ENCODE results near the gene WASF2.

WASF2 gene

GRCh38 chr1:27358038-27358927 lies 131.7 kb downstream of the WASF2 start:
- WGBS, 2 donors (ENCODE audit: extremely low coverage in 2 of 2, insufficient read length in 2 of 2, insufficient replicate concordance in 1 of 2): no CpG with 5 or more reads among the region's 21 CpGs
- no peak overlapping the region for H2AFZ ChIP-seq (ENCODE audit: low read length)
- H2BK12ac ChIP-seq (ENCODE audit: low read length): peak overlapping the region; percentile 93
- no peaks in the 10 kb centered on the region for H3K79me1 ChIP-seq (ENCODE audit: low read depth, low read length)
- H3K27ac ChIP-seq (replicated peaks; ENCODE audit: low read length): no peak overlapping the region
- no peak overlapping the region for H2BK5ac ChIP-seq (ENCODE audit: low read length)
- peaks cover 3 to 13% of the 10 kb centered on the region in 2 donors for H3K4me1 ChIP-seq (ENCODE audit: control insufficient read depth in 2 of 2, insufficient read depth in 1 of 2, low read depth in 1 of 2, low read length in 2 of 2)
- H2AK5ac ChIP-seq (ENCODE audit: low read depth, low read length): peak overlapping the region; percentile 96
- no peak overlapping the region for H3K4ac ChIP-seq (ENCODE audit: low read length)
- DNase-seq (ENCODE audit: low spot score): no peak
- H2BK120ac ChIP-seq (ENCODE audit: low read depth, low read length): peak overlapping the region; percentile 48
- no peak overlapping the region for H3K4me2 ChIP-seq (ENCODE audit: insufficient read depth, low read length, poor library complexity, severe bottlenecking)
- no peaks in the 10 kb centered on the region for H3K9me3 ChIP-seq (replicated peaks in 1 of 2; ENCODE audit: control insufficient read depth in 2 of 2, insufficient read depth in 1 of 2, low read depth in 1 of 2, low read length in 2 of 2)
- peak overlapping the region; percentile 83 for H3K18ac ChIP-seq (ENCODE audit: low read length)
- peaks cover 3 to 73% of the 10 kb centered on the region in 2 donors for H3K36me3 ChIP-seq (replicated peaks in 1 of 2; ENCODE audit: control insufficient read depth in 2 of 2, insufficient read depth in 2 of 2, low read length in 2 of 2)
- peak overlapping the region; percentile 93 for H2BK15ac ChIP-seq (ENCODE audit: low read length)
- H3K27me3 ChIP-seq (ENCODE audit: control insufficient read depth in 3 of 3, insufficient read depth in 3 of 3, low read depth in 1 of 3, low read length in 3 of 3): peaks cover 0 to 43% (median 9%) of the 10 kb centered on the region in 3 experiments
- peak overlapping the region; percentile 92 for H3K23ac ChIP-seq (ENCODE audit: low read depth, low read length, poor library complexity)
- no peak overlapping the region for H3K4me3 ChIP-seq (ENCODE audit: low read length in 2 of 2)
- peak overlapping the region; percentile 50 for H3K14ac ChIP-seq (ENCODE audit: low read length)
- H4K91ac ChIP-seq (ENCODE audit: low read depth, low read length, poor library complexity): no peak overlapping the region
- no peak overlapping the region for H4K8ac ChIP-seq (ENCODE audit: low read depth, low read length)
- peak overlapping the region; percentile 82 for H3K9ac ChIP-seq (ENCODE audit: low read depth, low read length, poor library complexity)

GRCh38 chr1:27357281-27358037 lies 132.5 kb downstream of the WASF2 start:
- H4K91ac ChIP-seq (ENCODE audit: low read depth, low read length, poor library complexity): no peak overlapping the region
- peak overlapping the region; percentile 36 for H3K4me2 ChIP-seq (ENCODE audit: insufficient read depth, low read length, poor library complexity, severe bottlenecking)
- WGBS, 2 donors (ENCODE audit: extremely low coverage in 2 of 2, insufficient read length in 2 of 2, insufficient replicate concordance in 1 of 2): no CpG with 5 or more reads among the region's 40 CpGs
- H2AK5ac ChIP-seq (ENCODE audit: low read depth, low read length): peak overlapping the region; percentile 96
- H3K4me3 ChIP-seq (ENCODE audit: low read length in 2 of 2): no peak overlapping the region
- peaks cover 3 to 11% of the 10 kb centered on the region in 2 donors for H3K4me1 ChIP-seq (ENCODE audit: control insufficient read depth in 2 of 2, insufficient read depth in 1 of 2, low read depth in 1 of 2, low read length in 2 of 2)
- no peak overlapping the region for H3K14ac ChIP-seq (ENCODE audit: low read length)
- peak overlapping the region; percentile 93 for H2BK15ac ChIP-seq (ENCODE audit: low read length)
- no peaks in the 10 kb centered on the region for H3K9me3 ChIP-seq (replicated peaks in 1 of 2; ENCODE audit: control insufficient read depth in 2 of 2, insufficient read depth in 1 of 2, low read depth in 1 of 2, low read length in 2 of 2)
- H2BK120ac ChIP-seq (ENCODE audit: low read depth, low read length): no peak overlapping the region
- peaks cover 3 to 68% of the 10 kb centered on the region in 2 donors for H3K36me3 ChIP-seq (replicated peaks in 1 of 2; ENCODE audit: control insufficient read depth in 2 of 2, insufficient read depth in 2 of 2, low read length in 2 of 2)
- no peak overlapping the region for H2BK5ac ChIP-seq (ENCODE audit: low read length)
- H3K79me1 ChIP-seq (ENCODE audit: low read depth, low read length): no peaks in the 10 kb centered on the region
- peak overlapping the region; percentile 90 for H3K18ac ChIP-seq (ENCODE audit: low read length)
- peak overlapping the region; percentile 82 for H3K9ac ChIP-seq (ENCODE audit: low read depth, low read length, poor library complexity)
- no peak overlapping the region for H3K4ac ChIP-seq (ENCODE audit: low read length)
- H3K27ac ChIP-seq (replicated peaks; ENCODE audit: low read length): no peak overlapping the region
- H2AFZ ChIP-seq (ENCODE audit: low read length): peak overlapping the region; percentile 74
- H3K23ac ChIP-seq (ENCODE audit: low read depth, low read length, poor library complexity): peak overlapping the region; percentile 92
- DNase-seq (ENCODE audit: low spot score): peak; percentile 69
- H2BK12ac ChIP-seq (ENCODE audit: low read length): peak overlapping the region; percentile 93
- peak overlapping the region; percentile 70 for H4K8ac ChIP-seq (ENCODE audit: low read depth, low read length)
- H3K27me3 ChIP-seq (ENCODE audit: control insufficient read depth in 3 of 3, insufficient read depth in 3 of 3, low read depth in 1 of 3, low read length in 3 of 3): peaks cover 0 to 43% (median 9%) of the 10 kb centered on the region in 3 experiments

- peaks cover 3 to 61% of the 10 kb centered on the region in 2 donors for H3K36me3 ChIP-seq (replicated peaks in 1 of 2; ENCODE audit: control insufficient read depth in 2 of 2, insufficient read depth in 2 of 2, low read length in 2 of 2)
- no peak overlapping the region for H4K91ac ChIP-seq (ENCODE audit: low read depth, low read length, poor library complexity)
- H3K4ac ChIP-seq (ENCODE audit: low read length): no peak overlapping the region
- no CpG with 5 or more reads among the region's 37 CpGs for WGBS, 2 donors (ENCODE audit: extremely low coverage in 2 of 2, insufficient read length in 2 of 2, insufficient replicate concordance in 1 of 2)
- H2AFZ ChIP-seq (ENCODE audit: low read length): peak overlapping the region; percentile 74
- peak overlapping the region; percentile 60 for H2BK12ac ChIP-seq (ENCODE audit: low read length)
- no peak overlapping the region for H3K27ac ChIP-seq (replicated peaks; ENCODE audit: low read length)
- peak overlapping the region; percentile 75 for H3K23ac ChIP-seq (ENCODE audit: low read depth, low read length, poor library complexity)
- H3K4me1 ChIP-seq (ENCODE audit: control insufficient read depth in 2 of 2, insufficient read depth in 1 of 2, low read depth in 1 of 2, low read length in 2 of 2): peaks cover 3 to 13% of the 10 kb centered on the region in 2 donors
- no peak for DNase-seq (ENCODE audit: low spot score)
- H3K27me3 ChIP-seq (ENCODE audit: control insufficient read depth in 3 of 3, insufficient read depth in 3 of 3, low read depth in 1 of 3, low read length in 3 of 3): peaks cover 0 to 39% (median 9%) of the 10 kb centered on the region in 3 experiments
- no peak overlapping the region for H3K4me3 ChIP-seq (ENCODE audit: low read length in 2 of 2)
- no peaks in the 10 kb centered on the region for H3K9me3 ChIP-seq (replicated peaks in 1 of 2; ENCODE audit: control insufficient read depth in 2 of 2, insufficient read depth in 1 of 2, low read depth in 1 of 2, low read length in 2 of 2)
- peak overlapping the region; percentile 93 for H2AK5ac ChIP-seq (ENCODE audit: low read depth, low read length)
- peak overlapping the region; percentile 79 for H3K14ac ChIP-seq (ENCODE audit: low read length)
- H3K4me2 ChIP-seq (ENCODE audit: insufficient read depth, low read length, poor library complexity, severe bottlenecking): no peak overlapping the region
- H3K79me1 ChIP-seq (ENCODE audit: low read depth, low read length): no peaks in the 10 kb centered on the region
- peak overlapping the region; percentile 58 for H3K18ac ChIP-seq (ENCODE audit: low read length)
- no peak overlapping the region for H3K9ac ChIP-seq (ENCODE audit: low read depth, low read length, poor library complexity)
- peak overlapping the region; percentile 42 for H2BK15ac ChIP-seq (ENCODE audit: low read length)
- H2BK5ac ChIP-seq (ENCODE audit: low read length): peak overlapping the region; percentile 45
- H4K8ac ChIP-seq (ENCODE audit: low read depth, low read length): no peak overlapping the region
- no peak overlapping the region for H2BK120ac ChIP-seq (ENCODE audit: low read depth, low read length)
These were observed 133.2 kb downstream of the WASF2 start for GRCh38 chr1:27356619-27357280.

Data from neuronal stem cell (in vitro differentiated cells).